Heart left ventricle (tissue), 13 donors: Measurements from ENCODE around the gene RPS15.

ENCODE experiments used
- CTCF ChIP-seq, 12 donors: fragments of 200-600 bp; sonication (generic) in 4 of 12; IDR thresholded peaks; one replicate each; pipeline versions ENCODE4 v1.5.0 to v1.8.0; 2018 to 2022; ENCODE audit warnings: antibody characterized with exemption in 12 of 12, mild to moderate bottlenecking in 5 of 12
- POLR2A ChIP-seq, 2 donors: fragments of 450-650 bp; IDR thresholded peaks; one replicate each; pipeline ENCODE4 v1.6.1; 2017; ENCODE audit warnings: antibody characterized with exemption in 2 of 2, mild to moderate bottlenecking in 2 of 2, moderate library complexity in 2 of 2
- donor health status: ischemic (EF 13 %, LVEDD 7.1; RV severe dilation, severe dysfunction).
- donor health status: DM: no; HTN: yes; CAD: no.
- donor health status: DM: no; HTN: no; CAD: no.
- donor health status: ischemic (EF 25% LVEDD 6.9; RV normal size, moderate dysfunction).
- donor health status: ischemic (EF 25% LVEDD 5.7; RV mildly dilated, moderate dysfunction).
- donor health status: ischemic (EF 35%, LVEDD 5.7; RV mildly dilated, moderate dysfunction).
- donor health status: nonischemic (EF 11% LVEDD 7.7; RV severe dilation, severe dysfunction).
- donor health status: DM: yes; HTN: yes; CAD: no.
- donor health status: PGD.
- donor health status: ischemic (EF 29% LVEDD 5.4; RV normal size, mild dysfunction).
- donor health status: nonischemic (EF 23%, LVEDD 6.1; RV moderate dilation, normal function).

GRCh38 chr19:1424192-1424955 is 13.8 kb upstream of the RPS15 start:
- no peak for TF ChIP-seq CTCF (IDR thresholded peaks at IDR 0.05)
- no peak for TF ChIP-seq POLR2A (IDR thresholded peaks at IDR 0.05)
